Measurements from ENCODE around the gene LIF.

LIF gene

DNA sequence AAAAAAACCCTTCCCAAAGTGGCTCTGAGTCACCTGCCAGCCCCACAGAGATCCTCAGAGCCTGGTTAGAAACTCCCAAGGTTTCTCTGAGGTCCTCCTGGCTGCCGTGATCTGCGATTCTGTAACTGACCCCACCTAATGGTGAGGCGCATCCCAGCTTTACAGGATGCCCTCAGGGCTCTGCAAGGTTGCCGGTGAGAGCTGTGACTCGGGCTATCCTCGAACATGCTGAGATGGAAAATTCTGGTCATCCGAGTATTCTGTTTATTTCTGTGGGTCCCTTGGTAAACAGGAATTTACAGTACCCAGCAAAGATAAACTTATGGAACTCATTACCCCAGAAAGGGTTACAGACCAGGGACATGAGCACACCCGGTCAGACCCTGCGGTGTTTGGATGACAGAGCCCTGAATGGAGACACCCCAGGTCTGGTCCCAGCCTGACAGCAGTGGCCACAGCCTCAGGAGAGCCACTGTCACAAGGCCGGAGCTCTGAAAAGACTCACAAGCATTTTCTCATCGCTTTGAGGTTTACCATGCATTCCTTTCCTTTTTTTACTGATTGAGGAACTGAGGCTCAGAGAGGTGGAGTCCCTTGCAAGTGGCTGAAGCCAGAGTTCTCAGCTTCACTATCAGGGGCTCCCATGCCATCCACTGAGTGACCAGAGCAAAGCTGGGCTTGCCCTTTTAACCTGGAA lies 22.2 kb downstream of the LIF start:
- TF ChIP-seq, protein P1, sequence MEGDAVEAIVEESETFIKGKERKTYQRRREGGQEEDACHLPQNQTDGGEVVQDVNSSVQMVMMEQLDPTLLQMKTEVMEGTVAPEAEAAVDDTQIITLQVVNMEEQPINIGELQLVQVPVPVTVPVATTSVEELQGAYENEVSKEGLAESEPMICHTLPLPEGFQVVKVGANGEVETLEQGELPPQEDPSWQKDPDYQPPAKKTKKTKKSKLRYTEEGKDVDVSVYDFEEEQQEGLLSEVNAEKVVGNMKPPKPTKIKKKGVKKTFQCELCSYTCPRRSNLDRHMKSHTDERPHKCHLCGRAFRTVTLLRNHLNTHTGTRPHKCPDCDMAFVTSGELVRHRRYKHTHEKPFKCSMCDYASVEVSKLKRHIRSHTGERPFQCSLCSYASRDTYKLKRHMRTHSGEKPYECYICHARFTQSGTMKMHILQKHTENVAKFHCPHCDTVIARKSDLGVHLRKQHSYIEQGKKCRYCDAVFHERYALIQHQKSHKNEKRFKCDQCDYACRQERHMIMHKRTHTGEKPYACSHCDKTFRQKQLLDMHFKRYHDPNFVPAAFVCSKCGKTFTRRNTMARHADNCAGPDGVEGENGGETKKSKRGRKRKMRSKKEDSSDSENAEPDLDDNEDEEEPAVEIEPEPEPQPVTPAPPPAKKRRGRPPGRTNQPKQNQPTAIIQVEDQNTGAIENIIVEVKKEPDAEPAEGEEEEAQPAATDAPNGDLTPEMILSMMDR (IDR thresholded peaks at IDR 0.05), result no peak
- no peak overlapping the region for H3K27ac ChIP-seq
- no peaks in the 10 kb centered on the region for H3K9me3 ChIP-seq
- no peaks in the 10 kb centered on the region for H3K4me1 ChIP-seq
- no peak for DNase-seq
- no peaks in the 10 kb centered on the region for H3K36me3 ChIP-seq
- no peak overlapping the region for H3K4me3 ChIP-seq
- intact Hi-C loops (cut with DNase I; ENCODE audit: low total_unique reads), result no loop called here
- peaks cover 0 to 17% of the 10 kb centered on the region in 2 donors for H3K27me3 ChIP-seq

DNA sequence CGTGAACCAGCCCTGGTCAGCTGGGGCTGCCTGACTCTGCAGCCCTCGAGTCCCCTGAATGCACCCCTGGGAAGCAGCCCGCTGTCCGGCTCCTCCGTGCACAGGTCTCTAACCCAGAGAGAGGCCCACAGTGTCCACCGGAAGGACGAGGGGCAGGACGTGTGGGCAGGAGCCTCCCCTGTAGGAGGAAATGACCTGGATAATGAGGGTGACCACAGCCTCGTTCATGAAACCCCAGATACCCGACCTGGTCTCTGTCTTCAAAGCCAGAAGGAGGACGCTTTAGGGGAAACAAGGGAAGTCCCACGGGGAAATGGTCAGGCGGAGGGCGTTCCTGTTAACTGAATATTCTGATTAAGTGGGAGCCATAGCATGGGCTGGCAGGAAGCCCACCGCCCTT lies 23.3 kb downstream of the LIF start:
- no peak overlapping the region for H3K27ac ChIP-seq
- H3K36me3 ChIP-seq, result no peaks in the 10 kb centered on the region
- H3K4me1 ChIP-seq, result peaks cover 0 to 5% (median 2%) of the 10 kb centered on the region in 4 donors
- no peak overlapping the region for H3K4me3 ChIP-seq
- H3K9me3 ChIP-seq, result no peaks in the 10 kb centered on the region
- intact Hi-C loops (cut with DNase I; ENCODE audit: low total_unique reads), result no loop called here
- TF ChIP-seq, protein P1 (IDR thresholded peaks at IDR 0.05), result no peak
- peaks cover 0 to 12% of the 10 kb centered on the region in 2 donors for H3K27me3 ChIP-seq
- DNase-seq, result no peak

DNA sequence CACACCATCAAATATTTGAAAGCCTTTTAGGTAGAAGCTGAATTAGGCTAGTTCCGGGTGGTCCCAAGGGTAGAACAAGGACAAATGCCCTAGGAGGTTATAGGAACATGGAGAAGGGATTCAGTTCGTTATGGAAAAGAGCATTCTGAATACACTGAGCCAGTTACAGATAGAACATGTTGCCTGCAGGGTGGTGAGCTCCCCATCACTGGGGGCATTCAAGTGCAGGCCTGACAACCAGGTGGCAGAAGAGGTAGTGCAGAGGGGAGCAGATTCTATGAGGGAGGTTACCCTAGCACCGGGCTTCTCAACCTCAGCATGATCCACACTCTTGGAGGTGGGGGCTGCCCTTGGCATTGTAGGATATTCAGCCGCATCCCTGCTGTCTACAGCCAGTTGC lies 24.2 kb downstream of the LIF start:
- no peak for DNase-seq
- intact Hi-C loops (cut with DNase I; ENCODE audit: low total_unique reads), result no loop called here
- Histone ChIP-seq H3K36me3 (no peaks in the 10 kb centered on the region), H3K27me3 (peaks cover 0 to 12% of the 10 kb centered on the region in 2 donors), H3K27ac (no peak overlapping the region), H3K9me3 (no peaks in the 10 kb centered on the region), H3K4me1 (peaks cover 0 to 14% (median 10%) of the 10 kb centered on the region in 4 donors), H3K4me3 (no peak overlapping the region)
- TF ChIP-seq, protein P1 (IDR thresholded peaks at IDR 0.05), result no peak

DNA sequence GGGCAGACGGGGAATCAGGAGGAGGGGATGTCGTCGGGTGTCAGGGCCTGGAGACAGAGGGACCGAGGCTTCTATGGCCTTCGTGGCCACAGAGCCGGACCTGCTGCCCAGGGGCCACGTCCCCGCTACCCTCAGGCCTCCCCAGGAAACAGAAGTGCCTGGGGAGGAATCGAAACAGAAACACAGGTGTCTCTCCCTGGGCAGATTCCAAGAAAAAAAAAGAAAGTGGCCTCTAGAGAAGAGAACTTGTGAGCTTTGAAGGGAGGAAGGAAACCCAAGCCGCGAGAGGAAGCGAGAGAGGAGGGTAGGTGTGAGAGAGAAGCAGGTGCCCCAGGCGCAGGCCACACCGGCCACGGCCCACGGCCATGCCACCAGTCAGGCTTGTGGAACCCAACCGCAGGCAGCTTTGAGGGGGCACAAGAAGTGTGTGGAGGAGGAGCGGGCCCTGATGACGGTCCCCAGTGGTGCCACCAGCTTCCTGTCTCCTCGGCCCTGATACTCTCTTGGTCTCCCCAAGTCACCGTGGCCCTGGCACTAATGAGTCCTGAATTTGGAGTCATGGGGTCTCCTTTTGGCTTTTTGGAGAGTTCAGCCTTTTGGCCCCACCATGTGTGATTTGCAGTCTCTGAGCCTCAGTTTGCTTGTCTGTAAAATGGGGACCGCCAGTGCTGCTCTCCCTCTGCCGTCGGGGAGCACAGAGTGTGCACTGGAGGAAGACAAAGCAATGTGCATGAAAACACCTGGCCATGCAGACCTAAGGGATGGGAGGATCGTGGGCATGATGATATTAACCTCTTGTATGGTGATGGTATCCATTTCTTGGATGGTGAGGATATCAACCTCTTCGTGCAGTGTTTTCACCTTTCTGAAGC lies 25.2 kb downstream of the LIF start:
- intact Hi-C loops (cut with DNase I; ENCODE audit: low total_unique reads), result no loop called here
- H3K27me3 ChIP-seq, result peaks cover 0 to 12% of the 10 kb centered on the region in 2 donors
- H3K9me3 ChIP-seq, result no peaks in the 10 kb centered on the region
- H3K27ac ChIP-seq, result no peak overlapping the region
- TF ChIP-seq, protein P1 (IDR thresholded peaks at IDR 0.05), result no peak
- no peak for DNase-seq
- H3K4me1 ChIP-seq, result peaks cover 0 to 15% (median 11%) of the 10 kb centered on the region in 4 donors
- no peaks in the 10 kb centered on the region for H3K36me3 ChIP-seq
- no peak overlapping the region for H3K4me3 ChIP-seq

DNA sequence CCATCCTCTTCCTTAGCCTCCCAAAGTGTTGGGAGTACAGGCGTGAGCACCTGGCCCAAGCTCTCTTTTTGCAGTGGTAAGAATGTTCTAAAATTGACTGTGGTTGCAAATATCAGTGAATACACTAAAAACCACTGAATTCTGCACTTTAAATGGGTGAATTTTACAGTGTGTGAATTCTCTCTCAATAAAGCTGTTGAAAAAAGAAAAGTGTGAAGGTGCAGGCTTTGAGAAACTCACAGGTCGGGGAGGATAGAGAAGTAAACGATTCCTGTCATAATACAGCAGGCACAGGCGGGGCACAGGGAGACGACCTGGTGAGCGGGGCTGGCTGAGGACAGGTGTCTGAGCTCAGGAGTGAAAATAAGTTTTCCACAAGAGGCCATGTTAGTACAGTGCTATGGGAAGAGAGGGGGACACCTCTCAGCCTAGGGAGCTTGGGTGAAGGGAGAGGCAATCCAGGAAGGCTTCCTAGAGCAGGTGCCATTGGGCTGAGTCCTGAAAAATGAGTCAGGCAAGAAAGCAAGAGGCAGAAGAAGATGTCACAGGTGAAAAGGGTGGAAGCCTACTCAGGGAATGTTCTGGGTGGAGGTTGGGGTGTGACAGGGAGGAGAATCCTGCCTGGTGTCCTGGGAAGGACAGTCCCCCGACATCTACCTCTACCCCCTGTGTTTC lies 26.1 kb downstream of the LIF start:
- intact Hi-C loops (cut with DNase I; ENCODE audit: low total_unique reads), result no loop called here
- TF ChIP-seq, protein P1 (IDR thresholded peaks at IDR 0.05), result no peak
- Histone ChIP-seq H3K4me3 (no peak overlapping the region), H3K27me3 (peaks cover 0 to 12% of the 10 kb centered on the region in 2 donors), H3K36me3 (no peaks in the 10 kb centered on the region), H3K4me1 (peaks cover 0 to 15% (median 11%) of the 10 kb centered on the region in 4 donors), H3K27ac (no peak overlapping the region), H3K9me3 (no peaks in the 10 kb centered on the region)
- no peak for DNase-seq
